ENCODE data around the gene SATL1. TPM values are rescaled to one million over a fixed set of nuclear protein-coding genes. Genes with fewer than 3 reads are reported as not detected.

Gene SATL1
- total and polyA plus RNA-seq, 2 experiments from 2014 or later: 0.14 to 0.68 TPM

- no peaks in the 10 kb centered on the region for H3K36me3 ChIP-seq (ENCODE audit: insufficient read depth)
- H2AFZ ChIP-seq: no peak overlapping the region
- H3K79me2 ChIP-seq (replicated peaks; ENCODE audit: insufficient read depth): no peaks in the 10 kb centered on the region
- H3F3A ChIP-seq (replicated peaks; ENCODE audit: low read depth): no peaks in the 10 kb centered on the region
- no peaks in the 10 kb centered on the region; the same call in 2 of the 3 replicates for H3K9me3 Mint-ChIP-seq
- H3K4me1 ChIP-seq (ENCODE audit: insufficient read depth): no peaks in the 10 kb centered on the region
- no peak overlapping the region for H3K4me3 Mint-ChIP-seq
- H4K20me1 ChIP-seq (replicated peaks; ENCODE audit: insufficient read depth): no peaks in the 10 kb centered on the region
- no peak for ATAC-seq
- H3K27ac ChIP-seq (ENCODE audit: low read depth): no peak overlapping the region
- H3K4me1 Mint-ChIP-seq: no peaks in the 10 kb centered on the region
- H3K27me3 ChIP-seq (ENCODE audit: insufficient read depth): no peaks in the 10 kb centered on the region
- H3K27me3 Mint-ChIP-seq (ENCODE audit: insufficient read depth, low read depth, poor library complexity): no peaks in the 10 kb centered on the region
- no peak for DNase-seq (ENCODE audit: low spot score)
- no peaks in the 10 kb centered on the region for H3K9me2 ChIP-seq (ENCODE audit: insufficient read depth)
- no peak overlapping the region for H3K4me2 ChIP-seq
- H3K36me3 Mint-ChIP-seq (ENCODE audit: low read depth): no peaks in the 10 kb centered on the region; the same call in 2 of the 3 replicates
- no peak overlapping the region for H3K4me3 ChIP-seq
- H3K27ac Mint-ChIP-seq: no peak overlapping the region
- TF ChIP-seq ETS1 (IDR thresholded peaks at IDR 0.05) (no peak), EZH2 (IDR thresholded peaks at IDR 0.05; ENCODE audit: low read depth, unreplicated experiment) (no peak), REST (IDR thresholded peaks at IDR 0.05; ENCODE audit: unreplicated experiment) (no peak), NANOG (IDR thresholded peaks at IDR 0.05; ENCODE audit: borderline replicate concordance) (no peak), POLR2AphosphoS5 (IDR thresholded peaks at IDR 0.05; ENCODE audit: low read depth) (no peak), ZNF331 (CRISPR knock-in tag; IDR thresholded peaks at IDR 0.05; ENCODE audit: low read depth) (no peak), ZNF114 (CRISPR knock-in tag; IDR thresholded peaks at IDR 0.05) (no peak), ZNF462 (CRISPR knock-in tag; IDR thresholded peaks at IDR 0.05) (no peak), STAT1 (IDR thresholded peaks at IDR 0.05; ENCODE audit: unreplicated experiment) (no peak), JUNB (IDR thresholded peaks at IDR 0.05; ENCODE audit: unreplicated experiment) (no peak)
Observed at GRCh38 chrX:85107407-85107806, 136.2 kb downstream of the SATL1 start.

Data from GM23338 (cell line).